H1 (cell line): ENCODE results near the gene ATP7A. TPM values are rescaled to one million over a fixed set of nuclear protein-coding genes. Genes with fewer than 3 reads are reported as not detected.
"Not testable (repeated sequence)": the region's sequence is repeated elsewhere in the genome, so short reads cannot be mapped to it uniquely, and the experiment has no call there.

Experiments used
- CTCF ChIA-PET: fragments of 300-600 bp; sonication (Branson Sonifier 250); formaldehyde crosslinking; loops from one replicate; lab custom pipeline; 2021; ENCODE audit not compliant: partially characterized antibody; lab: Charles Lee
- POLR2A ChIA-PET: fragments of 300-600 bp; sonication (Branson Sonifier 250); formaldehyde crosslinking; loops from one replicate; lab custom pipeline; 2021; ENCODE audit warnings: inconsistent platforms; ENCODE audit not compliant: partially characterized antibody; lab: Charles Lee
- DNase-seq, 2 experiments: peaks; one replicate each; pipeline versions ENCODE4 v3.0.0 to v3.0.0-alpha.2; 2010 to 2022; ENCODE audit warnings: low spot score in 2 of 2, low read depth in 1 of 2, mixed read lengths in 1 of 2
- FAIRE-seq: peaks from 2 replicates; lab custom pipeline; 2011; peaks lifted over from hg19 to GRCh38; lab: Jason Lieb, UNC
- H2AFZ ChIP-seq: 2 replicates; pipeline ENCODE4 v1.8.1; 2012; ENCODE audit warnings: low read length, inconsistent platforms
- H2AK5ac ChIP-seq: 2 replicates; pipeline ENCODE4 v1.6.1; 2013; ENCODE audit warnings: low read depth, low read length
- H2BK120ac ChIP-seq: replicated peaks from 2 replicates; pipeline ENCODE3; 2013; ENCODE audit warnings: low read depth, low read length, inconsistent platforms
- H2BK12ac ChIP-seq: 2 replicates; pipeline ENCODE4 v1.6.1; 2013; ENCODE audit warnings: low read depth, low read length
- H2BK15ac ChIP-seq: 2 replicates; pipeline ENCODE4 v1.6.1; 2013; ENCODE audit warnings: low read length
- H2BK20ac ChIP-seq: 2 replicates; pipeline ENCODE4 v1.6.1; 2013; ENCODE audit warnings: low read length
- H2BK5ac ChIP-seq: 2 replicates; pipeline ENCODE4 v1.6.1; 2013; ENCODE audit warnings: low read depth, low read length
- H3K14ac ChIP-seq: 2 replicates; pipeline ENCODE4 v1.6.1; 2013; ENCODE audit warnings: inconsistent platforms; ENCODE audit not compliant: insufficient read length
- H3K18ac ChIP-seq: 2 replicates; pipeline ENCODE4 v1.6.1; 2013; ENCODE audit warnings: low read length; ENCODE audit errors: extremely low read depth
- H3K23ac ChIP-seq: 2 replicates; pipeline ENCODE4 v1.6.1; 2013; ENCODE audit warnings: inconsistent platforms; ENCODE audit not compliant: insufficient read length
- H3K23me2 ChIP-seq: 2 replicates; pipeline ENCODE4 v1.6.1; 2013; ENCODE audit warnings: low read depth, low read length
- H3K27ac ChIP-seq: 2 replicates; pipeline ENCODE4 v1.6.1; 2011; ENCODE audit warnings: low read depth, low read length, inconsistent platforms
- H3K27me3 ChIP-seq, 4 experiments: replicated peaks in 1 of 4; 1 replicate in 1 of 4; 2 replicates in 3 of 4; pipeline versions ENCODE4 v1.6.1 to v1.8.1; 2011 to 2013; ENCODE audit warnings: low read length in 3 of 4, mild to moderate bottlenecking in 3 of 4, inconsistent platforms in 2 of 4, mixed read lengths in 2 of 4, moderate library complexity in 1 of 4; ENCODE audit not compliant: control insufficient read depth in 3 of 4, insufficient read depth in 3 of 4; ENCODE audit errors: extremely low read depth in 1 of 4
- H3K36me3 ChIP-seq, 4 experiments: 2 replicates each; pipeline versions ENCODE4 v1.6.1 to v1.8.1; 2011 to 2013; ENCODE audit warnings: mild to moderate bottlenecking in 4 of 4, low read length in 3 of 4, moderate library complexity in 2 of 4, control low read depth in 1 of 4, inconsistent platforms in 1 of 4; ENCODE audit not compliant: insufficient read depth in 4 of 4, control insufficient read depth in 2 of 4
- H3K4ac ChIP-seq: replicated peaks from 2 replicates; pipeline ENCODE3; 2013; ENCODE audit warnings: low read length, low read depth, mixed read lengths, inconsistent platforms; ENCODE audit not compliant: insufficient read length
- H3K4me1 ChIP-seq, 4 experiments: replicated peaks in 1 of 4; 1 replicate in 1 of 4; 2 replicates in 3 of 4; pipeline versions ENCODE4 v1.6.1 to v1.8.1; 2011 to 2013; ENCODE audit warnings: low read length in 3 of 4, inconsistent platforms in 2 of 4, mixed read lengths in 1 of 4; ENCODE audit not compliant: insufficient read depth in 4 of 4, control insufficient read depth in 3 of 4
- H3K4me2 ChIP-seq, 2 experiments: 2 replicates each; pipeline versions ENCODE4 v1.6.1 to v1.8.1; 2011 to 2013; ENCODE audit warnings: low read depth in 2 of 2, low read length in 2 of 2, control low read depth in 1 of 2, inconsistent platforms in 1 of 2, mild to moderate bottlenecking in 1 of 2; ENCODE audit not compliant: insufficient read depth in 1 of 2
- H3K4me3 ChIP-seq, 4 experiments: fragments of 200-600, 300-600 bp in 1 of 4; sonication (generic), shearing (Covaris generic), sonication (Bioruptor Twin) in 1 of 4; 2 replicates each; pipeline versions ENCODE4 v1.5.1 to v1.8.1; 2011 to 2016; ENCODE audit warnings: low read length in 4 of 4, low read depth in 3 of 4, control low read depth in 2 of 4, inconsistent platforms in 2 of 4, mild to moderate bottlenecking in 2 of 4, mixed read lengths in 1 of 4, moderate library complexity in 1 of 4; ENCODE audit not compliant: insufficient read depth in 2 of 4; ENCODE audit errors: extremely low read depth in 1 of 4
- H3K56ac ChIP-seq: replicated peaks from 2 replicates; pipeline ENCODE3; 2013; ENCODE audit warnings: low read depth, mild to moderate bottlenecking, mixed read lengths, low read length, inconsistent platforms; ENCODE audit not compliant: insufficient read length
- H3K79me1 ChIP-seq: 2 replicates; pipeline ENCODE4 v1.6.1; 2013; ENCODE audit warnings: low read depth, low read length, control low read depth
- H3K79me2 ChIP-seq, 2 experiments: 2 replicates each; pipeline versions ENCODE4 v1.6.1 to v1.8.1; 2012 to 2013; ENCODE audit warnings: low read length in 2 of 2, mild to moderate bottlenecking in 2 of 2, inconsistent platforms in 1 of 2; ENCODE audit not compliant: insufficient read depth in 2 of 2, control insufficient read depth in 1 of 2
- H3K9ac ChIP-seq, 4 experiments: replicated peaks in 1 of 4; 1 replicate in 1 of 4; 2 replicates in 3 of 4; pipeline versions ENCODE4 v1.6.1 to v1.8.1; 2011 to 2013; ENCODE audit warnings: low read depth in 3 of 4, low read length in 3 of 4, control low read depth in 2 of 4, mild to moderate bottlenecking in 2 of 4, moderate library complexity in 2 of 4, inconsistent platforms in 1 of 4; ENCODE audit errors: extremely low read depth in 1 of 4
- H3K9me3 ChIP-seq, 2 experiments: 2 replicates each; pipeline versions ENCODE4 v1.6.1 to v1.8.1; 2012 to 2013; ENCODE audit warnings: mild to moderate bottlenecking in 2 of 2, moderate library complexity in 2 of 2, control low read depth in 1 of 2, inconsistent platforms in 1 of 2, low read depth in 1 of 2, low read length in 1 of 2, mixed read lengths in 1 of 2; ENCODE audit not compliant: insufficient read depth in 2 of 2
- H4K20me1 ChIP-seq, 2 experiments: replicated peaks in 1 of 2; 2 replicates each; pipeline versions ENCODE3 to v1.8.1; 2011 to 2013; ENCODE audit warnings: inconsistent platforms in 2 of 2, low read length in 2 of 2, mild to moderate bottlenecking in 1 of 2; ENCODE audit not compliant: insufficient read depth in 2 of 2, control insufficient read depth in 1 of 2
- H4K5ac ChIP-seq: 2 replicates; pipeline ENCODE4 v1.6.1; 2013; ENCODE audit warnings: low read length, low read depth, mixed read lengths, inconsistent platforms; ENCODE audit not compliant: insufficient read length
- H4K8ac ChIP-seq: 2 replicates; pipeline ENCODE4 v1.8.0; 2013; ENCODE audit warnings: mild to moderate bottlenecking, moderate library complexity, low read length, inconsistent platforms; ENCODE audit not compliant: insufficient read depth; ENCODE audit errors: extremely low read depth
- H4K91ac ChIP-seq: replicated peaks from 2 replicates; pipeline ENCODE3; 2013; ENCODE audit warnings: low read length, mixed read lengths, inconsistent platforms; ENCODE audit not compliant: insufficient read length
- WGBS, 2 experiments: shearing (Covaris generic) in 1 of 2; methylation state at CpG; one replicate each; pipeline versions ENCODE4 v1.1.6 to v1.1.7; 2013 to 2015; ENCODE audit warnings: low lambda C conversion rate in 2 of 2, mixed read lengths in 2 of 2, inconsistent platforms in 1 of 2, low coverage in 1 of 2, missing lambda C conversion rate in 1 of 2; ENCODE audit not compliant: insufficient replicate concordance in 2 of 2, insufficient coverage in 1 of 2, insufficient read length in 1 of 2; ENCODE audit errors: extremely low coverage in 1 of 2, missing lambda C conversion rate in 1 of 2; 5-methylcytosine and 5-hydroxymethylcytosine counted together
- polyA plus RNA-seq, 7 experiments: library from polyadenylated mRNA; depleted of rRNA in 3 of 7; stranded (reverse) in 5 of 7; unstranded in 2 of 7; fragments of >200 nt in 5 of 7; fragments of 200-250 nt in 2 of 7; gene quantifications; 1 replicate in 5 of 7; 2 replicates in 1 of 7; 4 replicates in 1 of 7; pipeline versions ENCODE4 v1.2.1 to v1.2.3, GENCODE V29; 2011 to 2013; ENCODE audit warnings: missing spikeins in 2 of 7, mixed read lengths in 2 of 7
- total RNA-seq: library from RNA; stranded (reverse); fragmentation: NEBNext Ultra II Directional; extraction: Animal tissue kit (Norgen Biotek cat#: 25700); gene quantifications from 2 replicates; pipeline ENCODE4 v1.2.1, GENCODE V29; 2021

Gene ATP7A
- total and polyA plus RNA-seq, 2 of the 8 experiments (the other 6 are each of a cell fraction or from before 2014, with no cell fraction given): 0.73 to 2.8 TPM

GRCh38 chrX:78064698-78065601 is 154.5 kb downstream of the ATP7A start:
- H3K14ac ChIP-seq, POLR2A ChIA-PET, FAIRE-seq, H4K20me1 ChIP-seq, H3K23me2 ChIP-seq, H4K5ac ChIP-seq, H3K27me3 ChIP-seq, H2BK120ac ChIP-seq, H3K36me3 ChIP-seq, H3K23ac ChIP-seq, H3K4ac ChIP-seq, H2BK5ac ChIP-seq, H2AFZ ChIP-seq, H3K27ac ChIP-seq, H2BK15ac ChIP-seq, H2BK12ac ChIP-seq, H4K8ac ChIP-seq, H4K91ac ChIP-seq, H3K79me1 ChIP-seq, H3K56ac ChIP-seq, DNase-seq, H3K4me3 ChIP-seq, H3K4me1 ChIP-seq, H3K18ac ChIP-seq, H3K9me3 ChIP-seq, H2BK20ac ChIP-seq, H3K9ac ChIP-seq, H3K79me2 ChIP-seq, H3K4me2 ChIP-seq, H2AK5ac ChIP-seq: not testable (repeated sequence)
- 83% methylated on average over 6 of the region's 6 CpGs; no CpG with 5 or more reads in 1 of the 2 experiments for whole genome bisulfite sequencing, 2 experiments
- CTCF ChIA-PET: interaction anchor here (1.4 kb wide), 1 partner anchor 28 kb away, joined by 3 read pairs; no protein-coding TSS in a partner anchor
